Measurements from ENCODE around the gene KRTAP2-2. TPM values are rescaled to one million over a fixed set of nuclear protein-coding genes. Genes with fewer than 3 reads are reported as not detected.

Gene KRTAP2-2
- total and polyA plus RNA-seq, 2 of the 8 experiments (the other 6 are each of a cell fraction or from before 2014, with no cell fraction given): not detected

DNA sequence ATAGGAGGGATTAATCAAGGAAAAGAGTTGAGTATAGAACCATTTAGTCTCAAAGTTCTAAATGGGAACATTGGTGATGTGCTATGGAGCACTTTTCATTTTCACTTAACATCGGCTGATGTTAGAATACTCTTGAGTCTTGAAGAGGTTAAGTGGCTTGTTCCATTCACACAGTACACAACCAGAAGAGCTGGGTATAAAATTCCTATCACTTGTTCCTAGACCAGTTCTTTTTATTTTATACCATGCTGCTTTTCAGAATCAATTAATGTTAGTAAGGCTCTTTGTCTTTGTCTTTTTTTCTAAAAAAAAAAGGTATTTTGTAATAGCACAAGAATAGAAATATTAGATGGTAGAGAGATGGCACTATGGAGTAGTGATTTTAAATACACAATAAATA is 12.1 kb downstream of the KRTAP2-2 start:
- Histone ChIP-seq H3K27me3 (replicated peaks in 1 of 4; ENCODE audit: control insufficient read depth in 3 of 4, extremely low read depth in 1 of 4, insufficient read depth in 3 of 4, low read length in 3 of 4) (no peaks in the 10 kb centered on the region), H2AK5ac (ENCODE audit: low read depth, low read length) (no peak overlapping the region), H2BK5ac (ENCODE audit: low read depth, low read length) (no peak overlapping the region), H3K79me1 (ENCODE audit: low read depth, low read length) (no peaks in the 10 kb centered on the region), H3K4me1 (replicated peaks in 1 of 4; ENCODE audit: control insufficient read depth in 3 of 4, insufficient read depth in 4 of 4, low read length in 3 of 4) (peaks cover 0 to 5% (median 0%) of the 10 kb centered on the region in 4 experiments; a peak in 1 of 7 replicates), H2BK20ac (ENCODE audit: low read length) (no peak overlapping the region), H3K9me3 (ENCODE audit: insufficient read depth in 2 of 2, low read depth in 1 of 2, low read length in 1 of 2) (no peaks in the 10 kb centered on the region), H2AFZ (ENCODE audit: low read length) (no peak overlapping the region), H3K4me3 (ENCODE audit: extremely low read depth in 1 of 4, insufficient read depth in 2 of 4, low read depth in 3 of 4, low read length in 4 of 4) (no peak overlapping the region), H3K9ac (replicated peaks in 1 of 4; ENCODE audit: extremely low read depth in 1 of 4, low read depth in 3 of 4, low read length in 3 of 4) (no peak overlapping the region), H3K23me2 (ENCODE audit: low read depth, low read length) (no peaks in the 10 kb centered on the region), H3K79me2 (ENCODE audit: control insufficient read depth in 1 of 2, insufficient read depth in 2 of 2, low read length in 2 of 2) (no peaks in the 10 kb centered on the region), H3K18ac (ENCODE audit: extremely low read depth, low read length) (no peak overlapping the region), H4K5ac (ENCODE audit: insufficient read length, low read depth, low read length) (no peak overlapping the region), H2BK15ac (ENCODE audit: low read length) (no peak overlapping the region), H3K36me3 (ENCODE audit: control insufficient read depth in 2 of 4, insufficient read depth in 4 of 4, low read length in 3 of 4) (no peaks in the 10 kb centered on the region), H4K91ac (replicated peaks; ENCODE audit: insufficient read length, low read length) (no peak overlapping the region), H3K56ac (replicated peaks; ENCODE audit: insufficient read length, low read depth, low read length) (no peak overlapping the region), H2BK120ac (replicated peaks; ENCODE audit: low read depth, low read length) (no peak overlapping the region), H3K4ac (replicated peaks; ENCODE audit: insufficient read length, low read depth, low read length) (no peak overlapping the region), H2BK12ac (ENCODE audit: low read depth, low read length) (no peak overlapping the region), H3K27ac (ENCODE audit: low read depth, low read length) (no peak overlapping the region), H3K23ac (ENCODE audit: insufficient read length) (no peak overlapping the region), H3K14ac (ENCODE audit: insufficient read length) (no peak overlapping the region), H4K20me1 (replicated peaks in 1 of 2; ENCODE audit: control insufficient read depth in 1 of 2, insufficient read depth in 2 of 2, low read length in 2 of 2) (no peaks in the 10 kb centered on the region), H4K8ac (ENCODE audit: extremely low read depth, insufficient read depth, low read length) (no peak overlapping the region), H3K4me2 (ENCODE audit: insufficient read depth in 1 of 2, low read depth in 2 of 2, low read length in 2 of 2) (no peak overlapping the region)
- WGBS, 2 experiments (ENCODE audit: extremely low coverage in 1 of 2, insufficient coverage in 1 of 2, insufficient read length in 1 of 2, insufficient replicate concordance in 2 of 2, low coverage in 1 of 2, low lambda C conversion rate in 2 of 2, missing lambda C conversion rate in 1 of 2): 96% methylated on average over 1 of the region's 1 CpG; no CpG with 5 or more reads in 1 of the 2 experiments
- DNase-seq (ENCODE audit: low read depth in 1 of 2, low spot score in 2 of 2): no peak
- ChIA-PET CTCF (ENCODE audit: partially characterized antibody) (interaction anchor here (0.7 to 1.1 kb wide), 2 partner anchors 68 to 280 kb away, joined by 3 read pairs; no protein-coding TSS in a partner anchor), POLR2A (ENCODE audit: partially characterized antibody) (no interaction called here)
- no peak for FAIRE-seq
- TF ChIP-seq PHF8 (conservative IDR thresholded peaks at IDR 0.05; ENCODE audit: low read depth, low read length) (no peak), RBBP5 (IDR thresholded peaks at IDR 0.05; ENCODE audit: borderline replicate concordance, low read depth, low read length) (no peak), JUN (IDR thresholded peaks at IDR 0.05; ENCODE audit: low read depth, low read length) (no peak), JUND (IDR thresholded peaks at IDR 0.05; ENCODE audit: low read length) (no peak), KDM1A (IDR thresholded peaks at IDR 0.05; ENCODE audit: borderline replicate concordance, low read length) (no peak), SAP30 (IDR thresholded peaks at IDR 0.05; ENCODE audit: insufficient read depth, insufficient replicate concordance, low read length) (no peak), CBX5 (IDR thresholded peaks at IDR 0.05; ENCODE audit: low read depth, low read length) (no peak), SP1 (IDR thresholded peaks at IDR 0.05; ENCODE audit: low read depth, low read length) (no peak), KDM4A (IDR thresholded peaks at IDR 0.05; ENCODE audit: low read depth, low read length, severe bottlenecking) (no peak), GTF2F1 (IDR thresholded peaks at IDR 0.05; ENCODE audit: borderline replicate concordance, low read depth, low read length) (no peak), CHD1 (IDR thresholded peaks at IDR 0.05; ENCODE audit: low read depth, low read length) (no peak)

Data from H1 (cell line).